COLO668 (cell line): Measurements from ENCODE around the gene DGUOK.
A peak's percentile ranks its signal among the peaks of the same experiment; 100 is the strongest.
"Not testable (repeated sequence)": the region's sequence is repeated elsewhere in the genome, so short reads cannot be mapped to it uniquely, and the experiment has no call there.

ENCODE experiments used
- DNase-seq: peaks from one replicate; lab custom pipeline; 2025; ENCODE audit not compliant: unreplicated experiment; lab: John Stamatoyannopoulos, UW

Gene DGUOK

DNA sequence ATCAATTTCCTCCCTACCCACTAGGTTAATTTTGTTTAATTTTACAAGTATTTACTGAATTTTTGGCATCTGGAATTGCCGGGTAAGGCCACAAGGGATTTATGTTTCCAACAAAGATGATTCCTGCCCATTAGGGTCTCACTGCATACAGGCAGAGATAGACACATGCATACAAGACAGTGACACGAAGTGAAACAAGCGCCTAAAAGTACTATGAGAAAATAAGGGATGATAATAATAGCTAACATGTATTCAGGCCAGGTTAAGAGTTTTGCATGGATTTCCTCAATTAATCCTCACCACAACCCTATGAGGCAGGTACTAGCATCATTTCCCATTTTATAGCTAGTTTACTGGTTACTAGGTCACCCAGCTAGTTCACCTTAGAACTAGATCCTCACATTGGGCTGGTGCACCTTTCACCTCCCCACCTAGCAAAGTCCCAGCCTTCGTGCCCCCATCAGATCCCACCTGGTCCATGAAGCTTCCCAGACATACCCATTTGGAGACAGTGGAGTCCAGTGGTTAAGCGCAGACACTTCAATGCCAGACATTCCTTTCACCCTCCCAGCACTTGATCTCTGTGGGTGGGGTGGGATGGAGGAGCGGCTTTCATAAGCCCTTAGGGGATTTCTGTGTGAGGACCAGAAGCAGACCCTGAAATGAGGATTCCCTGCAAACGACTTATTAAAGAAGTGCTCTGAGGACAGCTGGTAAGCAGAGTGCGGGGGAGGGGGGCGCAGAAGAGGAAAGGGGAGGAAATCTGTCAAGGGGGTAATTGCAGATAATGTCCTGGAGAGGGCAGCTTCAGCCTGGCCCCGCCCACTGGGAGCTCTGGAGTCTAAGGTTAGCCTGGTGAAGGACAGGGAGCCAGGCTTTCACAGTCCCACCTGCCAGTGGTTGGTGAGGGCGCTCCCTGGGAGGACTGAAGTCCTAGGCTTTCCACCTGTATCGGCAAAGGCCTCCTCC lies 5.8 kb upstream of the DGUOK start:
- peak; percentile 41 for DNase-seq

DNA sequence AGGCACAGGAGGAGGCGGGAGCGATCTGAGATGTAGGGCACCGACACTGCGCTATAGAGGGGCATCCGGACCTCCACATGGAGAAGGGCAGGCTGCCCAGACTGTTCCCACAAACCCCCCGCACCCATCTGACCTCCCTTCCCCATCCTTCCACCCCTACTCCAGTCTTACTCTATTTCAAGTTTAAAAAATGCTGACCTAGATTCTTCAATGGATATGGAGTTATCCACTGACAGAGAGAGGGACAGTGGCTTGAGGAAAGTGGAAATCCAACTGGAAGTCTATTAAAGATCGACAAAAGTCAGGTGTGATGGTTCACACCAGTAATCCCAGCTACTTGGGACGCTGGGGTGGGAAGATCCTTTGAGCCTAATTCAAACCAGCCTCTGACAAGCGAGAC lies 5.1 kb upstream of the DGUOK start:
- no peak for DNase-seq

DNA sequence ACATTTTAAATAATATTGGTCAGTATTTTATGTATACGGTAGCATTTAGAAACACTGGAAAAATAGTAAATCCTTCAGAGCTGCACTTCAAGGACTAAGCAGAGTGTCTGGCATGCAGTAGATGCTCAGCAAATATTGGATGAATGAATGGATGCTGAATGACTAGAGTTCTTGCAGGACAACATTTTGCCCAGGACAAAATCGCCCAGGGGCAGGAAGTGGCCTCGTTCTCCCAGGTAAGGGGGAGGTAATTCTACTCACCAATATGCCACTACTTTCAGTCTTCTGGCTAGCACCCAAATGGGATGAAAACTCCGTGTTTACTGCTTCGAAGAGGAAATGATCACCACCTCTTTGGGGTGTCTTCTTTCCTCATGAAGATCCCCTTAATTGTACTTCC lies 4.0 kb upstream of the DGUOK start:
- no peak for DNase-seq

DNA sequence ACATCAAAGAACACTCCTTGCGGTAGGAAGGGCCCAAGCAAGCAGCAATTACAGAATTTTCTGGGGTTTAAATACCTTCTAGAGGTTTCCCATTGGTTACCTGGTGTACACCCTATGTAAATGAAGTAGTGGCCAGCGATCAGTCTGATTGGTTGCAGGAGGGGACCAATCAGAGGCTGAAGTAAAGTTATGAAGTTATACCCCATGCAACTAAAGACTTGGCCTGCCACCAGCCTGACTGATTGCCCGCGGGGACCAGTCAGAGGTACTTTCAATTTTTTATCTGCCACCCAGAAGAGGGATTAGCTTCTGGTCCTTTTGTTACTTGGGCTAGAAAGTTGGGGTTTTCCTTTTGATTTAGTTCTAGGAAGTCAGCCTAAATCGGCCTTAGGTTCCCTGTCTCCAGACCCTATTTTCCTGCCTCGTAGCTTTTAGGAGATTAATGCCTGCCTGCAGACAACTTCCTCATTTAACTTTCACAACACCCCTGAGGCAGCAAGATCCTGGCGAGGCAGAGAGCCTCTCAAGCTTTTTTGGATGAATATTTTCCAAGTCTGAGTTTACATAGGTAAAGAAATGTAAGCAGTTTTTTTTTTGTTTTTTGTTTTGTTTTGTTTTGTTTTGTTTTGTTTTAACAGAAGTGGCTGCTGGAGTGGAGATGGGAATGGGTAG lies 1.5 kb upstream of the DGUOK start:
- no peak for DNase-seq

DNA sequence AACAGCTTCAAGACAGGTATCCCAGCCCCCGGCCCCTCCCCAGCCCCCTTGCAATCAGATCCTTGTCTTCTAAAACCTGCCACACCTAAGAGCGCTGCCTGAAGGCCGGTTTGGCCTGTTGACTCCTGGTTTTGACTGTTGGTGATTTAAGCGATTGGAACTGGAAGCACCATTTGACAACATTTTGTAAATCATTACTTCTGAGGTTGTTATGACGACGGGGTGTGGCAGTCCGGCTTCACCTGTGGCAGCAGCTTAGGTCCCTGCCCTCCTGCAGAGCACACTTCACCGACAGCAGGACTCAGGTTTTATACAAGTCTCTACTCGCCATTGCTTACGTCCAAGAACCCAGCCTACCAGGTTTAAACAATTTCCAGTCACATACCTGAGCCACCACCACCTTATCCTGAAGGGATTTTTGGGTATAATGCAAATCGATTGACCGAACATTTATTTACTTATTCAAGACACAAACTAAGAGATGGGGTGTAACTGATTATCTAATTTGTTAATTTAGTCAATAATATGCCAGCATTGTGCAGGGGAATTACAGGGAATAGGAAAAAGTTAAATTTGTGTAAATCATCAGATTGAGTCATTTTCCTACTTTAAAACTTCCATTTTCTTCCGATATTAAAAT lies 707 bp upstream of the DGUOK start:
- DNase-seq: peak; percentile 59

DNA sequence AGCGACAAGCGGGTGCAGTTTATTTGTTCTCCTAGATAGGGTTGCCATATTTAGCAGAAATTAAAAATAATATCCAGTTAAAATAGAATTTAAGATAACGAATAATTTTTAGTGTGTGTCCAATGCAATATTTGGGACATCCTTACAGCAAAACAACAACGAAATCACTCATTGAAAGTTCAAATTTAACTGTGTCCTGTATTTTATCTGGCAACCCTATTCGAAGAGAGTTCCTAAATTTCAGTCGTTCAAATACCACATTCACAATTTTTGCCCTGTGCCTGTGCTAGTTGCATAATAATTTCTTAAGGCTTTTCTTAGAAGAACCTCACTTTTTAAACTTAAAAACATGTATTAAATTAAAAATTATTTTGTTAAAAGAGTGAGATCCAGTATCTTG lies 664 bp downstream of the DGUOK start:
- DNase-seq: no peak

DNA sequence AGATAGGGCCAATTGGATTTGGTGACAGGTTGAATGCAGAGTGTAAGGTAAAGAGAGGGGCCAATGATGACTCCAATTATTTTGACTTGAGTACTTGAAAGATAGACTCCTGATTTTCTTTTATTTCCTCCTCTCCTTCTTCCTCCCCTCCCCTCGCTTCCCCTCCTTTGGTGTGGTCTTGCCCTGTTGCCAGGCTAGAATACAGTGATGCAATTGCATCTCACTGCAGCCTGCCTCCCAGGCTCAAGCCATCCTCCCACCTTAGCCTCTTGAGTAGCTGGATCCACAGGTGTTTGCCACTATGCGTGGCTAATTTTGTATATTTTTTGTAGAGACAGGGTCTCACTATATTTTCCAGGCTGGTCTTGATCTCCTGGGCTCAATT lies 2.3 kb downstream of the DGUOK start:
- no peak for DNase-seq

DNA sequence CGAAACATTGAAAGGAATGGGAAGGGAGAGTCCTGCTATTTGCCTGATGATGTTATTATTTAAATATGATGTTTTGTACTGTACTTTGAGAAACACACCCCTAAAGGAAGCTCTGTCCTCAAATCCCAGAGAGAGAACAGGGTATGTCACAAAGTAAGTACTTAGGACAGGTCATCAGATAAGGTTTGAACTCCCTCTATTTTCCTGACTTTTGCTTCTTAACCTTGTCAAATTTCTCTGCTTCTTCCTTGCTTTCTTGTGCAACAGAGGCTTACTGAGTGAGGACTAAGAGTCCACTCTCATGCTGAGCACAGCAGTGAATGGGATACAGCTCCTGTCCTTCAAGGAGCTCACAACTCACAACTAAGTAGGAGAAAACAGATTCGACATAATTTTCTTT lies 3.7 kb downstream of the DGUOK start:
- no peak for DNase-seq

DNA sequence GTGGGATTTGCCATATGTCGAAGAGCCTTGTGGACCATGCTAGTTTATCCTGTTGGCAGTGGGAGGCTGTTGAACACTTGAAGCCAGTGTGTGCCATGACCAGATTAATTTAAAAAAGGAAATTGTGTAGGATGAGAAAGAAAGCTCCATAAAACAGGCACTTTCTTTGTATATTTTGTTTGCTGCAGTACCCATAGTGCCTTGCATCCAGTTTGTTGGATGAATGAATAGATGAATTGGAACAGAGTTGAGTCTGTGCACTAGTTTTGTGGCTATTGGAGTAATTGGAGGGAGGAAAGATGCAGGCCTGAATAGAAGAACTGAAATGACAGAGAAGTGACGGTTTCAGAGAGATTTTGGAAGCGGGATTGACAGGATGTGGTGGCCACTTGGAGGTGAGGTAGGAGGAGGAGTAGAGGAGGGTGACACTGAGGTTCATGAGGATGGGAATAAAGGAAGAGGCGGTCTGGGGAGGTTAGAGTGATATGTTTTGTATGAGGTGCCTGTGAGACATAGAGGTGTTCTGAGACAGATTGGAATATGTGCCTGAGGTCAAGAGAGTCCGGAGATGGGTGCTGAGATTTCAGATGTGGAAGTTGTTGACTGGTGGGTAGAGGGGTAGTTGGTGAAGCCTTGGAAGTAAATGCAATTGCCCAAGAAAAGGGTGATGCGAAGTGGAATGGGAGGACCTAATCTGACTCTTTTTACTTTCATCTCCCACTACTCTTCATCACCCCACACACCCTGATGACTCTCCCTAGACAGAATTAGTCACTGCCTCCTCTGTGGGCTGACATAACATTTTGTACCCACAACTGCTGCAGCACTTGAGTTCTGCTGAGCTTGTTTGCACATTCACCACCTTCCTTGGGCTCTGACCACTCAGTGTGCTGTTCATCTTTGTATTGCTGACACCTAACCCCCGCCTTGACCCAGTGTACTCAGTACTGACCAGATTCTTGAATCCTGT lies 5.1 kb downstream of the DGUOK start:
- no peak for DNase-seq

DNA sequence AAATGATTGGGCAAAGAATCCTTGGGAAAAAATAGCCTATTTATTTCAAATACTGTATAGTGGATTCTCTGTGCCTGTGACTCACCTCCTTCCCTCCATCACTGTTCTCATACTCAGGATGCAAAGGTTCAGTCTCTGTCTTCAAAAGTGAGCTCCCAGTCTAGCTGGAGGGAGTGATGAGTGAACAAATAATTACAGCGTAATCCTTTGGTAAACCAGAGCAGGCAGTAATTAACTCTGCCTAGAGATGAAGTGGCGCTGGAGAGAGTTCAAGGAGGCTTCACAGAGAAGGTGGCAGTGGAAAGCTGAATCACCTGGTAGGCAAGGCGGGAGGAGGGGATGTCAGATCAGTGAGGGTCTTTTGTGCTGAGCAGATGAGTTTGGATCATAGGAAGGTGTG lies 6.5 kb downstream of the DGUOK start:
- DNase-seq: no peak

DNA sequence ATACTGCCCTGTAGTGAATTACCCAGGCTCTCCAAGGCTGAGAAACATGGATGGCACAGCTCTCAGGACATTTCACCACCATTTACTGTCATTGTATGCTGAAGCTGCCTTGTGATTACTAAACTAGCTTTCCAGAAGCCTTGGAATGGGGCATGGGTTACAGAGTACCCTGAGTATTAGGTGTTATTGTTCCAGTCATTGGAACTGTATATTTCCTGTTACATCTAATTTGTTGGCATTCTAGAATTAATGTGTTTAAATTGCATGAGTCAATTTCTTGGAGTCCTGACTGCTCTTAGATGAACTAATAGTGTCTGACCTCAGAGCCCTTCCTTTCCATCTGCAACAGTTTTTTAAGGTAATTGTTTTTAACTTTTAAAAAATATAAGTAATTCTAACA lies 9.0 kb downstream of the DGUOK start:
- no peak for DNase-seq

DNA sequence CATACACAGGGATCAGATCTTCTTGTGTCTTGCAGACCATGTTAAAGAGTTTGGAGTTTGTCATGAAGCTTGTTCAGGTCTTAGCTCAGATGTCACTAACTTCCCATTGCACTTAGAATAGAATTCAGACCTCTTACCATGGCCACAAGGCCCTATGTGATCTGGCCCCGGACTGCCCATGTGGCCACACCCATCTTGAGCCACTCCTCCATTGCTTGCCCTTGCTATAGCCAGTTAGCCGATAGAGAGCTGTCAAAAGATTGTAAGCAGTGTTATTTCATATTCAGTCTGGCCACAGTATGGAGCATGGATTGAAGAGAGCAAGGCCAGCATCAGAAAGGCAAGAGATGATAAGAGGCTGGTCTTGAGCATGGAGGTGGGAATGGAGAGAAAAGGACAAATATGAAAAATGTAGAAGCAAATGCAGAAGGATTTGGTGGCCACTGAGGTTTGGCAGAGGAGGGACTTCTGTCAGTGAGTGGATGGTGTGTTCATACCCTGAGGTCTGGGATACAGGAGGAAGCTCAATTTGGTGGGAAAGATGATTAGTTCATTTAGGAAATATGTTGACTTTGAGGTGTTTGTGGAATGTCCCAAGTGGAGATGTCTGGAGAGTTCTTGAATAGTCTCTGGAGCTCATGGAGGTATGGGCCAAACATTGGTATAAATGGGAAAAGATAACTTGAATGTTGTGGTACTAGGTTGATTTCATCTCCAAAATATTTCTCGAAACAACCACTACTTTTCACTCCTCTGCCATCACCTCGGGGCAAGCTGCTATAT lies 10.6 kb downstream of the DGUOK start:
- DNase-seq: no peak

DNA sequence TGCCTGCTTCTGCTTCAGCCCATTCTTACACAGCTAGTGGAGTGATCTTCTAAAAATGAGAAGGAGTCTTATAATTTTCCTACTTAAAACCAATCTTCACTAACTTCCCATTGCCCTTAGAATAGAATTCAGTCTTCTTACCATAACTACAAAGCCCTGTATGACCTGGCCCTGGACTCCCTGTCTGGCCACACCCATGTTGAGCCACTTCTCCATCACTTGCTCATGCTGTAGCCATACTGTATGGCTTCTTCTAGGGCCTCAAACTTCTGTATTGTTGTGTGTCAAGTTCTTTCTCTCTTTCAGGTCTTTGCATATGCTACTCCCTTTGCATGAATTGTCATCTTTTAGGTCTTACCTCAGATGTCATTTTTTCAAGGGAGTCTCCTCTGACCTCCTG lies 11.2 kb downstream of the DGUOK start:
- DNase-seq: no peak

DNA sequence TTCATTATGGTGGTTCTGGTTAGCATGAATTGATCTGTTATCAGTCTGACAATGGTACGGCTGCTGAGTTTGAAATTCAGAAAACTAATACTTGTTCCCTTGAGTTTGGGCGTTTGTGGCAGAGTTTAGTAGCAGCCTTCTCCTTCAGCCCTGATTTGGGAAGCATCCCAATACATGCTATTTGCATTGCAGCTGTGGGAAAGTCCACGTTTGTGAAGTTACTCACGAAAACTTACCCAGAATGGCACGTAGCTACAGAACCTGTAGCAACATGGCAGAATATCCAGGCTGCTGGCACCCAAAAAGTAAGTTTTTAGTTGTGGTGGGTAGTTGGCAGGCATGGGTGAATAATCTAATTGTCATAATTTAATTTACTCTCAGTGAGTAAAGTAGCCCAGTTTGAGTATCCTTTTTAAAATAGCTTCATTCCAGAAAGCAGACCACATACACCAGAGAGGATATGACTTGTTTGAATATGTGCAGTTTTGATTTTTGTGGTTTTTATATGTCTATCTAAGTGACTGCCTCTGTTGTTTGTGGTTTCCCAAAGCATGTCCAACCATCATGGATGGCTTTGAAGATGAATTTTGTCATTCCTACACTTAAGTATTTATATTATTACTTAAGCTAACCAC lies 12.2 kb downstream of the DGUOK start:
- DNase-seq: no peak

DNA sequence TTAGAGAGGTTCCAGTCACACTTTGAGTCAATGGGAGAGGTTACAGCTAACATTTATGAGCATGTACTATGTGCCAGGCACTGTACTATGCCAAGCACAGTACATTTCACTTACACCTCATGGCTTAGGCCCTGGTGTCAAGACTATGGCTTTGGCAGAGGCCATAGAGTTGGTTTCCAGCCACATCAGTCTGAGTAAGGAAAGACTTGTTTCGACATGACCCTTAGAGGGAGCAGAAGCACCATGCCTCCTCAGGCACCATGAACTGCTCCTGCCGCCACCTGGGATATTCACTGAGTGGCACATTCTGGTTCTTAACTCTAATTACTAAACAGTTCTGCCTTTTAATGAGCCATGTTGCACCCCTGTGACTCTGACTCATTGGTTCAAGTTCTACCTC lies 12.7 kb downstream of the DGUOK start:
- DNase-seq: no peak

DNA sequence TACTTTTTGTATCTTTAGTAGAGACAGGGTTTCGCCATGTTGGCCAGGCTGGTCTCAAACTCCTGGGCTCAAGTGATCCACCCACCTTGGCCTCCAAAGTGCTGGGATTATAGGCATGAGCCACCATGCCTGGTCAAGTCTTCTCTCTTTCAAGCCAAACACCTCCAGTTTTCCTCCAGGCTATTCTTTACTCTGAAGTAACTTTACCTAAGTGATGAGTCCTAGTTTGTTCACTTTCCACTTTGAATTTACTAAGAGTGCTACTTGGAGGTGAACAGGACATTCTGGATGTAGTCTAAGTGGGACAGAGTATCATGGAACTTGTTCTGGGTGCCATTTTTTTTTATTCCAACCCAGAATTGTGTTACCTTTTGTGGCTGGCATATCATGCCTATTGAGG lies 13.4 kb downstream of the DGUOK start:
- DNase-seq: not testable (repeated sequence)

DNA sequence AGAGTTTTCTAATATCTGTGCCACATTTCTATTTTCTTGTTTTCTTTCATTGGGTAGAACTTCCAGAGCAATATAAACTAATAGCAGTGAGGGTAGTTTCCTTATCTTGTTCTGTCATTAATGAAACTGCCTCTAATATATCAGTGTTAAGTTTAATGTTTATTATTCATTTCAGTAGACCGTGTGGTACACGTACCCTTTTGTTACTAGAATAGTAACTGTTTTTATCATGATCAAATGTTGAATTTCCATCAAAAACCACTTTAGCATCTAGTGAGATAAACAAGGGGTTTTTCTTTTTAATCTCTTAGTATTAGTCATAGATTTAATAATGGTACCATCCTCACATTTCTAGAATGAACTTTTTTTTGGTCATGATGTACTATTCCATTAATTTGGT lies 16.0 kb downstream of the DGUOK start:
- no peak for DNase-seq

DNA sequence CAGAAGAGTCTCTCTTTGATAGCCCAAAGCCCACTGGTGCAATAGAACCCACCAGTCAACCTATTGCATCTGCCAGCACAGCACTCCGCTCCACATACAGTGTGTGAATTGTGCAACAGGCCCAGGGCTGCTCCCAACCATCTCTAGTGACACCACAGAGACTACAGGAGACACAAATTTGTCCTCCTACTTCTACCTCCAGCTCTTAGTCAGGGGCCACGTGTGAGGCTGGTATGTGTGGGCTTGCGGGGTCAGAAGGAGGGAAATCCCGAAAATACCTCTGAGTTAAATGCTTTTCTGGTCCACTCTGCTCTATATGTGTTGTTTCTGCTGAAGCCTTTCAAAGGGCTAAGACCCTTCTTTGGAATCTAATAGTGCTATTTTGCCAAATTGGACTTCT lies 18.0 kb downstream of the DGUOK start:
- no peak for DNase-seq

DNA sequence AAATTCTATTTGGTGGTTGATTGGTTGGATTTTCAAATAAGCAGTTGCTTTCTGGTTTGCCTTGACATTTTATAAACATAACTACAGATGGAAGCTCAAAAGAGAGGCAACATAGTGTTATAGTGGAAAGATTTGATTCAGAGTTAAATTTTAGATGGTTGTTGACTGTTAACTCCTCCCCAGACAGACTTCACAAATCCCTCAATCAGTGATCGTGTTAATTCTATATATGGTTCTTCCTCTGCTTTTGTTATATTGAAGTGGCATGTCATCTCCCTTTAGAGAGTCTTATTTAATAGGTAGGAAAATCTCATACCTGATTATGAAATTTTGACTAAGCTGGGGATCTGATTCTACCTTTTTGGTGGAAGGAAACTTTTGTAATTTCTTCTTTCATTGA lies 19.5 kb downstream of the DGUOK start:
- no peak for DNase-seq

DNA sequence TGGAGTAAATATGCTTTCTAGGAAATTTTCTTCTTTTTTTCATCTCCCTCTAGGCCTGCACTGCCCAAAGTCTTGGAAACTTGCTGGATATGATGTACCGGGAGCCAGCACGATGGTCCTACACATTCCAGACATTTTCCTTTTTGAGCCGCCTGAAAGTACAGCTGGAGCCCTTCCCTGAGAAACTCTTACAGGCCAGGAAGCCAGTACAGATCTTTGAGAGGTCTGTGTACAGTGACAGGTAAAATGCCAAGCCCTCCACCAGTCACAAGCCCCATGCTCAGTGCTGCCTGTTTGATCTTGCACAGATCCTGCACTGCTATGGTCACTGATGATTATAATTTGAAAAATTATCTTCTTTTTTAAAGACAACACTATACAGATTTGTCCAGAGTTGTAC lies 20.0 kb downstream of the DGUOK start:
- no peak for DNase-seq
